AG10803 (cell line): Measurements from ENCODE around the gene SUSD5.

Experiments used
- DNase-seq: peaks from one replicate; pipeline ENCODE4 v3.0.0; 2010; ENCODE audit warnings: low read depth
- H3K4me3 ChIP-seq: 2 replicates; pipeline ENCODE4 v1.5.1; 2011; ENCODE audit warnings: mild to moderate bottlenecking, low read length, control low read depth
- CTCF ChIP-seq: conservative IDR thresholded peaks from 2 replicates; pipeline ENCODE4 v1.5.1; 2011; ENCODE audit warnings: mild to moderate bottlenecking, low read length, control low read depth, inconsistent platforms

The SUSD5 gene

GRCh38 chr3:33237439-33237838 is 18.8 kb upstream of the SUSD5 start:
- no peak for TF ChIP-seq CTCF
- DNase-seq: no peak
- no peak overlapping the region for H3K4me3 ChIP-seq

GRCh38 chr3:33236005-33236404 is 17.4 kb upstream of the SUSD5 start:
- no peak for DNase-seq
- no peak overlapping the region for H3K4me3 ChIP-seq
- TF ChIP-seq CTCF: no peak

- DNase-seq: no peak
- TF ChIP-seq CTCF: no peak
These were observed 15.3 kb upstream of the SUSD5 start for GRCh38 chr3:33233884-33234283.

GRCh38 chr3:33231756-33232465 is 13.3 kb upstream of the SUSD5 start:
- DNase-seq: no peak
- no peak for TF ChIP-seq CTCF
- no peak overlapping the region for H3K4me3 ChIP-seq

More at GRCh38 chr3:33233884-33234283, 15.3 kb upstream of the SUSD5 start:
- no peak overlapping the region for H3K4me3 ChIP-seq

GRCh38 chr3:33229947-33230346 is 11.3 kb upstream of the SUSD5 start:
- DNase-seq: no peak
- no peak for TF ChIP-seq CTCF
- H3K4me3 ChIP-seq: no peak overlapping the region

- no peak for DNase-seq
- no peak overlapping the region for H3K4me3 ChIP-seq
- TF ChIP-seq CTCF: no peak
These were observed 10.5 kb upstream of the SUSD5 start for GRCh38 chr3:33229066-33229465.

GRCh38 chr3:33221241-33221640 is 2.6 kb upstream of the SUSD5 start:
- no peak for DNase-seq
- no peak for TF ChIP-seq CTCF
- H3K4me3 ChIP-seq: no peak overlapping the region
